Endodermal cell (in vitro differentiated cells): ENCODE results near the gene CTNNA2. TPM values are rescaled to one million over a fixed set of nuclear protein-coding genes. Genes with fewer than 3 reads are reported as not detected.

ENCODE experiments used
- DNase-seq: peaks from one replicate; pipeline ENCODE4 v3.0.0-alpha.2; 2017
- H3K27ac ChIP-seq: 2 replicates; pipeline ENCODE4 v1.5.1; 2013; ENCODE audit warnings: mild to moderate bottlenecking, low read depth, low read length, moderate library complexity
- H3K27me3 ChIP-seq: 2 replicates; pipeline ENCODE4 v1.6.1; 2013; ENCODE audit warnings: mild to moderate bottlenecking, low read length, moderate library complexity; ENCODE audit not compliant: insufficient read depth, control insufficient read depth, poor library complexity, severe bottlenecking
- H3K36me3 ChIP-seq: 2 replicates; pipeline ENCODE4 v1.7.0; 2013; ENCODE audit warnings: mild to moderate bottlenecking, low read length, moderate library complexity; ENCODE audit not compliant: control insufficient read depth, insufficient read depth
- H3K4me1 ChIP-seq: one replicate; pipeline ENCODE4 v1.7.0; 2013; ENCODE audit warnings: low read length; ENCODE audit not compliant: control insufficient read depth, insufficient read depth
- H3K4me3 ChIP-seq: 2 replicates; pipeline ENCODE4 v1.5.1; 2013; ENCODE audit warnings: mild to moderate bottlenecking, low read length, moderate library complexity
- H3K9ac ChIP-seq: 2 replicates; pipeline ENCODE4 v1.6.1; 2013; ENCODE audit warnings: mild to moderate bottlenecking, low read length, moderate library complexity; ENCODE audit not compliant: poor library complexity, severe bottlenecking; ENCODE audit errors: extremely low read depth
- H3K9me3 ChIP-seq: 2 replicates; pipeline ENCODE4 v1.6.1; 2013; ENCODE audit warnings: mild to moderate bottlenecking, low read length, moderate library complexity; ENCODE audit not compliant: control insufficient read depth
- H3K27ac Mint-ChIP-seq: 2 replicates; pipeline ENCODE4 v1.8.0; 2020; ENCODE audit warnings: mixed read lengths
- H3K27me3 Mint-ChIP-seq: 2 replicates; pipeline ENCODE4 v1.8.0; 2021; ENCODE audit warnings: mild to moderate bottlenecking, mixed read lengths; ENCODE audit not compliant: insufficient read depth
- H3K36me3 Mint-ChIP-seq: 2 replicates; pipeline ENCODE4 v1.8.0; 2020; ENCODE audit warnings: low read depth, mixed read lengths
- H3K4me1 Mint-ChIP-seq: 2 replicates; pipeline ENCODE4 v1.8.0; 2020; ENCODE audit warnings: mixed read lengths
- H3K4me3 Mint-ChIP-seq: 2 replicates; pipeline ENCODE4 v1.8.0; 2020; ENCODE audit warnings: mild to moderate bottlenecking, moderate library complexity, mixed read lengths
- H3K9me3 Mint-ChIP-seq: 2 replicates; pipeline ENCODE4 v1.8.0; 2020; ENCODE audit warnings: mild to moderate bottlenecking, mixed read lengths
- WGBS, 2 experiments: methylation state at CpG; one replicate each; pipeline versions ENCODE4 v1.1.5 to v1.1.7; 2013; ENCODE audit warnings: missing lambda C conversion rate in 2 of 2, mixed read lengths in 1 of 2; ENCODE audit not compliant: insufficient coverage in 1 of 2, insufficient read length in 1 of 2; 5-methylcytosine and 5-hydroxymethylcytosine counted together
- total RNA-seq, 2 donors: library from RNA; stranded (reverse); fragmentation: NEBNext Ultra II Directional in 1 of 2; extraction: Animal tissue kit (Norgen Biotek cat#: 25700) in 1 of 2; gene quantifications; 2 replicates in 1 of 2; 3 replicates in 1 of 2; pipeline ENCODE4 v1.2.1, GENCODE V29; 2021
- TF ChIP-seq, protein P1 (sequence below): fragments of 200-600 bp; sonication (generic); conservative IDR thresholded peaks from 2 replicates; pipeline ENCODE4 v1.5.0; 2021; ENCODE audit warnings: antibody characterized with exemption, mild to moderate bottlenecking

The CTNNA2 gene
- total RNA-seq, 2 donors from 2014 or later = 7.7 to 9.8 TPM

DNA sequence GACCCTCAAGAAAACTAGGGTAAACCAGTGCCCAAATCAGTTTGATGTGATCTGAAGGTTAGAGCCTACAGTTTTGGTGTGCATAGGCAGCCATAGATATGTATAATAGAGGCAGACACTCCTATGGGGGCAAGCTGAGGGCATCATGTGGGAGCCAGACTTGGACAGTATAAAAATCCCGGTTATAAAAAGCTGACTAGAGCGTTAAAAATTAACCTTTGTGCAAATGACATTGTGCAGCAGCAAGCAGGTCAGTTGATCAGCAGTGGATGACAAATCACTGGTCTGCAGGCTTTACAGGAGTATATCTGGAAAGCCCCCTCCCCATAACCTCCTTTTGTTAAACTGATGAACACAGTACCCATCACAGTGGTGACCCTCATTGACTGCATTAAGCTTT, 107.8 kb downstream of the CTNNA2 start:
- Histone ChIP-seq H3K36me3 (no peaks in the 10 kb centered on the region), H3K9me3 (no peaks in the 10 kb centered on the region), H3K4me3 (no peak overlapping the region), H3K9ac (no peak overlapping the region), H3K27me3 (no peaks in the 10 kb centered on the region), H3K27ac (no peak overlapping the region), H3K4me1 (no peaks in the 10 kb centered on the region)
- Mint-ChIP-seq H3K36me3 (no peaks in the 10 kb centered on the region), H3K4me1 (peaks cover 3% of the 10 kb centered on the region), H3K9me3 (no peaks in the 10 kb centered on the region), H3K4me3 (no peak overlapping the region), H3K27ac (no peak overlapping the region), H3K27me3 (no peaks in the 10 kb centered on the region)
- WGBS, 2 experiments = 78 to 93% methylated on average over 2 of the region's 2 CpGs
- no peak for DNase-seq
- TF ChIP-seq, protein P1, sequence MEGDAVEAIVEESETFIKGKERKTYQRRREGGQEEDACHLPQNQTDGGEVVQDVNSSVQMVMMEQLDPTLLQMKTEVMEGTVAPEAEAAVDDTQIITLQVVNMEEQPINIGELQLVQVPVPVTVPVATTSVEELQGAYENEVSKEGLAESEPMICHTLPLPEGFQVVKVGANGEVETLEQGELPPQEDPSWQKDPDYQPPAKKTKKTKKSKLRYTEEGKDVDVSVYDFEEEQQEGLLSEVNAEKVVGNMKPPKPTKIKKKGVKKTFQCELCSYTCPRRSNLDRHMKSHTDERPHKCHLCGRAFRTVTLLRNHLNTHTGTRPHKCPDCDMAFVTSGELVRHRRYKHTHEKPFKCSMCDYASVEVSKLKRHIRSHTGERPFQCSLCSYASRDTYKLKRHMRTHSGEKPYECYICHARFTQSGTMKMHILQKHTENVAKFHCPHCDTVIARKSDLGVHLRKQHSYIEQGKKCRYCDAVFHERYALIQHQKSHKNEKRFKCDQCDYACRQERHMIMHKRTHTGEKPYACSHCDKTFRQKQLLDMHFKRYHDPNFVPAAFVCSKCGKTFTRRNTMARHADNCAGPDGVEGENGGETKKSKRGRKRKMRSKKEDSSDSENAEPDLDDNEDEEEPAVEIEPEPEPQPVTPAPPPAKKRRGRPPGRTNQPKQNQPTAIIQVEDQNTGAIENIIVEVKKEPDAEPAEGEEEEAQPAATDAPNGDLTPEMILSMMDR = no peak

DNA sequence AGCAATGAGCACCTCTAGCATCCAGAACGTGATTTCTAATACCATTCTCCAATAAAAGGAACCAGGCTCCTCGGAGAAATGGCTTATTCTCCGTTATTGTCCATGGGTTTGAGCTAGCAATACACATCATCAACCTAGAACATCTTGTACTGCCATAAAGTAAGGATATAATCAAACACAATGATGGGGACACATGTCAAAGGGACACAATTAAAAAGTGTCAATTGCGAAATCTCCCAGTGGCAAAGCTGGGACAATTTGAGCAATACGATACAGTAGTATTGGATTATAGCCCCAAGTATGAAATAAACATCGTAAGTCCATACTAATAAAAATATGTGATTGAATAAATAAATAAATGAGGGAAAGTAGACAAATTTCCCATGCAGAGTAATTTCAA, 108.4 kb downstream of the CTNNA2 start:
- Histone ChIP-seq H3K27ac (no peak overlapping the region), H3K27me3 (no peaks in the 10 kb centered on the region), H3K4me3 (no peak overlapping the region), H3K36me3 (no peaks in the 10 kb centered on the region), H3K4me1 (no peaks in the 10 kb centered on the region), H3K9ac (no peak overlapping the region), H3K9me3 (no peaks in the 10 kb centered on the region)
- TF ChIP-seq, protein P1 = no peak
- 93 to 95% methylated on average over 5 of the region's 6 CpGs for WGBS, 2 experiments
- H3K27me3 Mint-ChIP-seq = no peaks in the 10 kb centered on the region
- H3K4me3 Mint-ChIP-seq = no peak overlapping the region
- H3K36me3 Mint-ChIP-seq = no peaks in the 10 kb centered on the region
- H3K27ac Mint-ChIP-seq = no peak overlapping the region
- DNase-seq = no peak
- no peaks in the 10 kb centered on the region for H3K4me1 Mint-ChIP-seq
- no peaks in the 10 kb centered on the region for H3K9me3 Mint-ChIP-seq

DNA sequence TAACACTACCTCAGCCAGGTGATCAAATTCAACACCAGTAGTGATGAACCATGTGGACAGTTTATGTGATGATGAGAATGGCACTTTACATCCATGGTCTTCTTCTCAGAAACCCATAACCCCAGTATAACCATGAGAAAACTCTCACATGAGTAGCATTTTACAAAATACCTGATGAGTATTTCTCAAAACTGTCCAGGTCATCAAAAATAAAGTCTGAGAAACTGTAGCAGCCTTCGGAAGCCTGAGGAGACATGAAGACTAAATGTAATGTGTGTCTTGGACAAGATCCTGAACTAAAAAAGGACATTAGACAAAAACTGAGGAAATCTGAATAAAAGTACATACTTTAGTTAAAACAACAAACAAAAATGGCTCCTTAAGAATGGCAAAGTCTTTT, 108.9 kb downstream of the CTNNA2 start:
- 80 to 95% methylated on average over 1 of the region's 1 CpG for WGBS, 2 experiments
- Histone ChIP-seq H3K4me1 (no peaks in the 10 kb centered on the region), H3K9me3 (no peaks in the 10 kb centered on the region), H3K4me3 (no peak overlapping the region), H3K27ac (no peak overlapping the region), H3K9ac (no peak overlapping the region), H3K27me3 (no peaks in the 10 kb centered on the region), H3K36me3 (no peaks in the 10 kb centered on the region)
- TF ChIP-seq, protein P1 = no peak
- Mint-ChIP-seq H3K9me3 (no peaks in the 10 kb centered on the region), H3K4me1 (no peaks in the 10 kb centered on the region), H3K27me3 (no peaks in the 10 kb centered on the region), H3K27ac (no peak overlapping the region), H3K36me3 (no peaks in the 10 kb centered on the region), H3K4me3 (no peak overlapping the region)
- no peak for DNase-seq
